Measurements from ENCODE around the gene PPP4R4.

GRCh38 chr14:94227029-94227428, 52.9 kb downstream of the PPP4R4 start:
- TF ChIP-seq POLR2AphosphoS5 (IDR thresholded peaks at IDR 0.05) (no peak), CTCF (IDR thresholded peaks at IDR 0.05 in 8 of 11, conservative IDR thresholded peaks at IDR 0.05 in 3 of 11) (no peak)

Data from spleen (tissue), 7 donors.